NCI-H2029 treated with DMSO at 0.1 percent for 48 hours (cell line): ENCODE measurements around the gene ZNF653.
A peak's percentile ranks its signal among the peaks of the same experiment; 100 is the strongest.

ENCODE experiments used
- DNase-seq: peaks from one replicate; lab custom pipeline; 2025; lab: John Stamatoyannopoulos, UW

ZNF653 gene, protein sequence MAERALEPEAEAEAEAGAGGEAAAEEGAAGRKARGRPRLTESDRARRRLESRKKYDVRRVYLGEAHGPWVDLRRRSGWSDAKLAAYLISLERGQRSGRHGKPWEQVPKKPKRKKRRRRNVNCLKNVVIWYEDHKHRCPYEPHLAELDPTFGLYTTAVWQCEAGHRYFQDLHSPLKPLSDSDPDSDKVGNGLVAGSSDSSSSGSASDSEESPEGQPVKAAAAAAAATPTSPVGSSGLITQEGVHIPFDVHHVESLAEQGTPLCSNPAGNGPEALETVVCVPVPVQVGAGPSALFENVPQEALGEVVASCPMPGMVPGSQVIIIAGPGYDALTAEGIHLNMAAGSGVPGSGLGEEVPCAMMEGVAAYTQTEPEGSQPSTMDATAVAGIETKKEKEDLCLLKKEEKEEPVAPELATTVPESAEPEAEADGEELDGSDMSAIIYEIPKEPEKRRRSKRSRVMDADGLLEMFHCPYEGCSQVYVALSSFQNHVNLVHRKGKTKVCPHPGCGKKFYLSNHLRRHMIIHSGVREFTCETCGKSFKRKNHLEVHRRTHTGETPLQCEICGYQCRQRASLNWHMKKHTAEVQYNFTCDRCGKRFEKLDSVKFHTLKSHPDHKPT

DNA sequence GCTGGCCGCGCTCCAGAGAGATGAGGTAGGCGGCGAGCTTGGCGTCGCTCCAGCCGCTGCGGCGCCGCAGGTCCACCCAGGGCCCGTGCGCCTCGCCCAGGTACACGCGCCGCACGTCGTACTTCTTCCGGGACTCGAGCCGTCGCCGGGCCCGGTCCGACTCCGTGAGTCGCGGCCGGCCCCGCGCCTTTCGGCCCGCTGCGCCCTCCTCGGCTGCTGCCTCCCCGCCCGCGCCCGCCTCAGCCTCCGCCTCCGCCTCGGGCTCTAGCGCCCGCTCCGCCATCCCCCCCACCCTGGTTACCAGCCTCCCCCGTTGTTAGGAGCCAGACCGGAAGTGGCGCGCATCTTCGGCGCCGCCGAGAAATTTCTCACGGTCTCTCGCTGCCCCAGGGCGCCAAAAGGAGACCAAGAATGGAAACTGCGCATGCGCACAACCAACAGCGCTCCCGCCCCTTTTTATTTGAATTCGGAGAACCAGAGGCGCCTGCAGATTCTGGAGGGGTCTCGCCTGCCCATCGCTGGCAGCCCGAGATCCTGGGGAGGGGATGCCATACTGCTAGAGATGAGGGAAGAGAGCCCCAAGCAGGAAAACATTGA, at the start of gene ZNF653:
Gene ZNF653 (minus strand): TSS at position 336 of the 597 bp plus-strand sequence. CDS start 53 bp downstream, at position 283.
- peak; percentile 83 for DNase-seq

DNA sequence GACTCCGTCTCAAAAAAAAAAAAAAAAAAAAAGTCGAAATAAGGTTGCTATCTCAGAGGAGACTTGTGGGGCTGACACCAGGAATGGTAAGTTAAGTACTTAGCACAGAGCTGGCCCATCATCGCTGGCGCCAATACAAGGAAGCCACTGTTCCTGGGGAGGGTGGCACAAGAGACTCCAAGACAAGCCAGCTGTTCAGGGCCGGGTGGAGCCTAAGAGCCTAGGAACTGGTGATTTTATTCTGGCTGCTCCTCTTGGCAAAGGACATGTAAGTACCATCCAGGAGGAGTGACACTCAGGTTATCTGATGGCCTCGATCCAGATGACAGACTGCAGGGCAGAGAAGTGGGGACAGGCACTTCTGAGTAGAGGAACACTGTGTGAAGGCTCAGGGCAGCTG, 49.6 kb upstream of the ZNF653 start:
- DNase-seq: peak; percentile 28

DNA sequence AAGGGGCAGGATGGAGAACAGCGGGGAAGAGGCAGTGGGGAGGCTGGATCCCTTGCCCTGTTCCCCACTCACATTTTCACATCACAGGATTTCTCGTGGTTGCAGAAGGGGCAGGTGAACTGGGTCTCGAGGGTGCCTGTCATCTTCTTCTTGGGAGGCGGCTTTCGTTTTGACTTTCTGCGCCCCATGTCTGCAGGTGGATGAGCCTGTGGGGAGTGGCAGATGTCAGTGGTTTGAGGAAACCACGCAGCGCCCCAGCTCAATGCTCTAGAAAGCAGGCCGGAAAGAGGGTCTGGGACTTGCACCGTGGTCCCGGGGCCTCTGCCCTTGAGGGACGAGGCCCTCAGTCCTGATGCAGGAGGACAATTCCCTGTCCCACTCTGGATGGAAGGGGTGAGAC, 48.5 kb upstream of the ZNF653 start:
- DNase-seq: no peak

DNA sequence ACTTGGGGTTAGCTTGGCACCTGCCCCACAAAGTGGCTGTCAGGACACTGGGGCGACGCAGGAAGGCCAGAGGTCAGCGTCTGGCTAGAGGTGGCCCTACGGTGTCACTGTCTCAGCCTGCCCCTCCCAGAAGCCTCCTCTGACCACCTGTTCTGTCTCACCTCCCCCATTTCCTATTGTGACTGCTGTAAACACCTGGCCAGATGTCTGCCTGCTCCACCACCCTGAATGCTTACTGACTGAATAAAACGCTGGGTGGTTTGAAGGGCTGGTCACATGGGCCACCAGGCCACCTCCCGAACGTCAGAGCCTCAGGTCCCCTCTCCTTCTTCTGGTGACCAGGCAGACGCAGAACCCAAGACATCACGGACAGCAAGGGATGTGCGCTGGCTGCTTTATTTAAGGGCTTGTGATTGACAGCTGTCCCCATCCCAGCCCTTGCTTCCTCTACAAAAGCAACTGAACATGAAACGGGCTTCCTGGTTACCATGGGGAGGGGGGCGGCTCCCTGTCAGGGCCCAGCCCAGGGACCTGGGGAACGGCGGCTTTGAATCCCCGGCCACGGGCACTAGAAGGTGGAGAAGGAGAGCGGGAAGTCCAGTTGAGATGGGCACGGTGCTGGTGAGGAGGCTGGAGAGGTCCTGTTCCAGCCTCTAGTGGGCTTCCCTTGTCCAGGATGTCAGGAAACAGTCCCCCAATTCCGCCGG, 47.2 kb upstream of the ZNF653 start:
- DNase-seq: no peak

DNA sequence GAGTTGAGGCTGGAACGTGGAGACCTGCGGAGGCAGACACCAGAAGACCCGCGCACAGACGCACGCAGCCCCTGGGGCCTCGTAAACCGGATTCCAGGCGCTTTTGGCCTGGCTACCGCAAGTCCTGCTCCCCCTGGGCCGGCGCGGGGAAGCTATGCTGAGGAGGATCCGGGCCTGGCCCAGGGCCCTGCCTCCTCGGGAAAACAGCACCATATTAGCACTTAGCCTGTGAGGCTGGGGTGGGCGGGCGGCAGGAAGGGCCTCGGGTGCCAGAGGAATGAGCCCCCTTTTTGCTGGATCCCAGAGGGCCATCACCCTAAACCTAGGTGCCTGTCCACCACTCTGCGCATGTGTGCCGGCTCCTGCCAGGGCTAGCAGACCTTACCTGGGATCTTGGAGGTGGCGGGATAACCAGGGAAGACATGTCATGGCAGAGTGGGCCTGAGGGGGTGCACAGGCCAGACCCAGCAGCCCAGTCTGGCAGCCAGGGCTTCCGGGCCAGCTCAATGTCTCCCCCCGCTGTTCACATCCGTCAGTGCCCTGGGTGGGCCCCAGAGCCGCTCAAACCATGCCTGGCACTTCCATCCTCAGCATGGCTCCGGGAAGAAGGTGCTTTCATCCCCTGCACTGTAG, 46.1 kb upstream of the ZNF653 start:
- no peak for DNase-seq

DNA sequence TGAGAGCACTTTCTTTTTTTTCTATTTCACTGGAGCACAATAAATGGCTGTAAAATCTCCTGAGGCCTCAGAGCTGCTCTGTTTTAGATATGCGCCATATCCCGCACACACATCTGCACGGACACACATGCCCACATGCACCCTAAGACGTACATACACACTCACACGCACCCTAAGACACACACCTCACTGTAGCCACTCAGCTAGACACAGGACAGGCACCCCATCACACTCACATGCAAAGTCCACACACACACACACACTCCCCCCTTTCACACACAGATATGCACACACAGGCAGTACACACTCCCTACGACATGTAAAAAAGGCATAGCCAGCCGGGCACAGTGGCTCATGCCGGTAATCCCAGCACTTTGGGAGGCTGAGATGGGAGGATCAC, 44.6 kb upstream of the ZNF653 start:
- no peak for DNase-seq

DNA sequence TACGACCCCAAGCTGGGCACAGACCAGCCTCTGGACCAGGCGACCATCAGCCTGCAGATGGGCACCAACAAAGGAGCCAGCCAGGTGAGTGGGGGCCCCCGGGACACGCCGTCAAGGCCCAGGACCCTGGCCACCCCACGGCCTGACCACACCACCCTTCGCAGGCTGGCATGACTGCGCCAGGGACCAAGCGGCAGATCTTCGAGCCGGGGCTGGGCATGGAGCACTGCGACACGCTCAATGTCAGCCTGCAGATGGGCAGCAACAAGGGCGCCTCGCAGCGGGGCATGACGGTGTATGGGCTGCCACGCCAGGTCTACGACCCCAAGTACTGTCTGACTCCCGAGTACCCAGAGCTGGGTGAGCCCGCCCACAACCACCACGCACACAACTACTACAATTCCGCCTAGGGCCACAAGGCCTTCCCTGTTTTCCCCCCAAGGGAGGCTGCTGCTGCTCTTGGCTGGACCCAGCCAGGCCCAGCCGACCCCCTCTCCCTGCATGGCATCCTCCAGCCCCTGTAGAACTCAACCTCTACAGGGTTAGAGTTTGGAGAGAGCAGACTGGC, 43.8 kb upstream of the ZNF653 start:
- no peak for DNase-seq

DNA sequence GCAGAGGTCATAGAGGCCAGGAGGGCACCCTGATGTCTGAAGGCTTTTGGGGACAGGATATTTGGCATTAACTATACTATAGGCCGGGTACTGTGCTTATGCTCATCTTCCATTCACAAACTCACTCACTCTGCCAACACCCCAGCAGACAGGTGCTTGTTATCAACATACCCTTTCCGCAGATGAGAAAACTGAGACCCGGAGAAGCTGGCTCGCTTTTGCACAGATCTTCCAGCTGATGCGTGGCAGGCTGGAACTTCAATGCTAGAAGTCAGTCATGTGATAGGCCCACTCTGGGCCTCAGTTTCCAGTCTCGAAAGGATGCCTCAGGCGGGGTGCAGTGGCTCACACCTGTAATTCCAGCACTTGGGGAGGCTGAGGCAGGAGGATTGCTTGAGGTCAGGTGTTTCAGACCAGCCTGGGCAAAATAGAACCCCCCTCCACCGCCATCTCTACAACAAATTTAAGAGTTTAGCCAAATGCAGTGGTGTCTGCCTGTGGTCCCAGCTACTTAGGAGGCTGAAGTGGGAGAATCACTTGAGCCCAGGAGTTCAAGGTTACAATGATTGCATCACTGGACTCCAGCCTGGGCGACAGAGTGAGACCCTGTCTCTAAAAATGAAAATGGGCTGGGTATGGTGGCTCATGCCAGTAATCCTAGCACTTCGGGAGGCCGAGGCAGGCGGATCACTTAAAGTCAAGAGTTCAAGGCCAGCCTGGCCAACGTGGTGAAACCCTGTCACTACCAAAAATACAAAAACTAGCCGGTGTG, 42.5 kb upstream of the ZNF653 start:
- no peak for DNase-seq

DNA sequence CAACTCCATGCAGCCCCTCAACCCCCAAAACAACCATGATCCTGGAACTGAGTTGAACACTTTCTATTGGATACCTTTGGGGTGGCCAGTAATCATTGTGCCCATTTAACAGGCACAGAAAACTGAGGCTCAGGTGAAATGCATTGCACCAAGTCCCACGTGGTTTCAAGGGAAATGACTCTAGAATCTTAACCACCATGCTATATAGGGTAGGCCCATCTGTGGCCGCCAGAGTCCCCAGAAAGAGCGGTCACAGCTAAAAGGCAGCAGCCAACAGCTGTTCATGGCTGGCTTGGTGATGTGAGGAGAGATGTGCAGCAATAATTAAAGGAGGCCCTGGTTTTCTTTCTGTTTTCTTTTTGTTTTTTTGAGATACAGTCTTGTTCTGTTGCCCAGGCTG, 35.6 kb upstream of the ZNF653 start:
- no peak for DNase-seq

DNA sequence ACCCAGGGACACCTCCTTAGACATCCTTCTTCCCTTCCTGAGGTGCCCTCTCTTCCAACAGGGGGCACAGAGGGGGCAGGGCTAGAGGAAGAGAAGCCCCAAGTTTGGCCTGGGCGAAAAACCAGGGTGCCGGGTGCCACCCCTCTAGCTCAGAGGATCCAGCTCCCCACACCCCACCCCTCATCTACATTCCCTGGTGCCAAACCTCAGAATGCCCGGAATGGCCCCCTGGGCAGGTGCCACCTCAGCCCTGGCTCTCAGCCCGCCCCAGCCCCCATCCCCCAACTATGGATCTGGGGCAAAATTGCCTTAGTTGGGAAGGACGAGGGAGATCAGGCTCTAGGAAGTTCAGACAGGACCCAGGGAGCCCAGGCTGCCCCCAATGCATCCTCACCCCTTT, 35.0 kb upstream of the ZNF653 start:
- DNase-seq: no peak

DNA sequence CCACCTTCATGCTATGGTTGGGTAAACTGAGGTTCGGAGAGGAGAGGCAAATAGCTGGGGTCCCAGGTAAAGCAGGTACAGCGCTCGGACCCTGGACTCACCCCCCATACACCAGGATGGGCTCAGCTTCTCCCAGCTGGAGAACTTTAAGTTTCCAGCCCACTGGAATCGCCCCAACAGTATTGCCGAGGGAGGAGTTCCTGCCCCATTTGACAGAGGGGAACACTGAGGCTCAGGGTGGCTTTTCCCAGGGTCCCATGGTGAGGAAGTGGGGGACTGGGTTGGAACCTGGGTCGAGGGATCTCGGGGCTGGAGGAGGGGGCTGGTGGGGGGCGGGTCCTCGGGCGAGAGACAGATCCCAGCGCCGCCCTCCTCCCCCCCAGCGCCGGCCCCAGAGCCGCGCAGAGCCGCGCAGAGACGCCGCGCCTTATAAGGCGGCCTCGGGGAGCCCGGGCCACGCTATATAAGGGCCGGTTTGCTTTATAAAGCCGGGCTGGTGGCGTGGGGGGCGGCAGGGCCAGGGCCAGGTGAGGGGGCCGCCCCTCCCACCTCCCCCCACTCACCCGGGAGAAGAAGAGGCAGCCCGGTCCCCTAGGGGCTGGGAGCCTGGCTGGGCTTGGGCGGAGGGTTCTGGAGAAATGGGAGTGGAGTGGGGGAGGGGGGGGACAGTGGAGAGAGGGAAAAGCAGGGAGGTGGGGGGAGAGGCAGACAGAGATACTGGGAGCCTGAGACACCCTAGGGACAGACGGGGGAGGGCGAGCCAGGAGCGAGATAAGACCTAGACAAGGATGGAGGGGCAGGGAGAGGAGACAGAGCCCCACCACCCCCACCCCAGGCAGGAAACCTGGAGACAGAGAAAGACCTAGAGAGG, 34.1 kb upstream of the ZNF653 start:
- DNase-seq: no peak

DNA sequence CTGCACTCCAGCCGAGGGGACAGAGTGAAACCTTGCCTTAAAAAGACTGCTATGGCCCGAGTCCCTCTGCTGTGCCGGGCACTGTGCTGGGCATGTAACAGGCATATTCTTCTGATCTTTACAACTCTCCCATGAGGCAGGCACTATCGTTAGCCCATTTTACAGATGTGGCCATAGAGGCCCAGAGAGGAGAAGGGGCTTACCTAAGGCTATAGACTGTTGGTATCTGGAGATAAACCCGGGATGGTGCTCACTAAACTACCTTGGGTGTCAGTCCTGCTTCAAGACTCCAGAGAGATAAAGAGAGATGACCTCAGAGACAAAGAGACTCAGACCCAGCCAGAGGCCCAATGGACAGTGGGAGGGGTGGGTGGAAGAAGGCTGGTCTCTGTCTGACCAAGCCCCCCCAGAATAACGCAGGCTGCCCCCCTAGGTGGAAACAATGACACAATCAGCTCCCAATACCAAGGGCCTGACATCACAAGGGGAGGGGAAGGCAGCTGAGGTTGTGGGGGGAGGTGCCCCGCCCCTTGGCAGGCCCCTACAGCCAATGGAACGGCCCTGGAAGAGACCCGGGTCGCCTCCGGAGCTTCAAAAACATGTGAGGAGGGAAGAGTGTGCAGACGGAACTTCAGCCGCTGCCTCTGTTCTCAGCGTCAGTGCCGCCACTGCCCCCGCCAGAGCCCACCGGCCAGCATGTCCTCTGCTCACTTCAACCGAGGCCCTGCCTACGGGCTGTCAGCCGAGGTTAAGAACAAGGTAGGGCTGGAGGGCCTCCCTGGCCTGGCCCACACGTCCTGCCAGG, 32.8 kb upstream of the ZNF653 start, which contains the start of gene CNN1:
Gene CNN1 (plus strand): TSS at position 620 of the 805 bp plus-strand sequence. CDS start 77 bp downstream, at position 697.
- DNase-seq: no peak

DNA sequence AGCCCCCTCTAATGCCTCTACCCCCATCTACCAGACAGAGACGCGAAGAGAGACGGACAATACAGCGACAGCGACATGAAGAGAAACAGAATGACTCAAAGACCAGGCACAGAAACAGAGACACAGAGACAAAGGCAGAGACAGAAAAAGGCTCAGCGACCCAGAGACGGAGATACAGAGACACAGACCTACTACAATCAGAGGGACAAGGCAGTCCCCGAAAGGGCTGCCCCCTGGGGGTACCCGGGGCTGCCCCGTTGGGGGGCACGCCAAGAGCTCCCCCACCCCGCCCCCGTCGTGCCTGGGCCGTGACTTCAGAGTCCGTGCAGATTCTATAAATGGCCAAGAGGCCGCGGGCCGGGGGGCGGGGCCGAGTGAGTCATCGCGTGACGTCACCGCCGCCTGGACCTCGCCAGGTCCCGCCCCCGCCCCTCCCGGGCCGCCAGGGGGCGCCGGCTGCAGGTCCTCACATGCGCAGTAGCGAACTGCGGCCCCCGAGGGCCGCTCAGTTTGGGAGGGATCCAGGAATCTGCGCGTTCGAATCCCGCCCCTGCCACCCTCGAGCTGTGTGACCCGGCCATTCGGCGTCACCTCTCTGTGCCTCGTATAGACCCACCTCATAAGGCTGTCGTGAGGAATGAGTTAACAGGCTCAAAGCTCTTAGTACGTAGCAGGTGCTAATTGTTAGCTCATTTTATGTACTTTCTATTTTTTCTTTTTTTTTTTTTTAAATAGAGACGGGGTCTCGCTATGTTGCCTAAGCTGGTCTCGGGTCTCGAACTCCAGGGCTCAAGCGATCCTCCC, 30.4 kb upstream of the ZNF653 start:
- DNase-seq: peak; percentile 37

DNA sequence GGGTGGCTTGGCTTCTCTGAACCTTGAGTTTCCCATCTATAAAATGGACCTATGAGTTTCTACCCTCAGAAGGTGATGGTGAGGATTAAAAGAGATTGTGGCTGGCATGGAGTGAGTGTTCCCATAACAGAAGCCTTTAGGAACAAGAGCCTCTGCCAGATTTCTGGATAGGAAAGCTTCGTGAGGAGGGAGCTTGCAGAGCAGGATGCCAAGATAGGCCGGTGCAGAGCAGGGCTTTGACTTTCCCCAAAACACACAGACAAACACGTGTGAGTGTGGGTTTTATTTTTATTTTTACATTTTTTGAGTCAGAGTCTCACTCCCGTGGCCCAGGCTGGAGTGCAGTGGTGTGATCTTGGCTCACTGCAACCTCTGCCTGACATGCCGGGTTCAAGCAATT, 29.3 kb upstream of the ZNF653 start:
- no peak for DNase-seq

DNA sequence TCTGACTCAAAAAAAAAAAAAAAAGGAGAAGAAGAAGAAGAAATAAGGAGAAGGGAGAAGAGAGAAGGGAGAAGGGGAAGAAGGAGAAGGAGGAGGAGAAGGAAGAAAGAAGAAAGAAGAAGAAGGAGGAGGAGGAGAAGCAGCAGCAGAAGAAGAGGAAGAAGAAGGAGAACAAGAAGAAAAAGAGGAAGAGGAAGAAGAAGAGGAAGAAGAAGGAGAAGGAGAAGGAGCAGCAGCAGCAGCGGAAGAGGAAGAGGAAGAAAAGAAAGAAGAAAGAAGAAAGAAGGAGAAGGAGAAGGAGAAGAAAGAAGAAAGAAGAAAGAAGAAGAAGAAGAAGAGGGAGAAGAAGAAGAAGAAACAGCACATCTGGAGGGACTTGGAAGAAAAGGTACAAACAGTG, 28.9 kb upstream of the ZNF653 start:
- DNase-seq: no peak

DNA sequence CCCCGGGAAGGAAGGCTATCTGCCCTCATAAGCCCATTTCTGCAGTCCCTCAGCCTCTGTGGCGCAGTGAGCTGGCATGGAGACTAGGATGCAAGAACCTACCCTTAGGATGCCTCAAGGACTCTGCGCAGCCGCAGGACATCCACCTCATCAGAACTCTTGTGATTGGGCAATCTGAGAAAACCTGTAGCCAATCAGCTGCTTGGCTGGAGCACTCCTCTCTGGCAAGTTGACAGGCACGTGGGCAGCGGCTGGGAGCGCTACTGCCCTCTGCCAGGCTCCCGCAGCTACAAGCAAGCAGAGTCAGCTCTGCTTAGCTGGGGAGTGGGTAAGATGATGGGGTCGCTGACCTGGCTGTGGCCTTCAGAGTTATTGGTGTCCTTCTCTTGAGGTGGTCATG, 24.8 kb upstream of the ZNF653 start:
- DNase-seq: peak; percentile 86

DNA sequence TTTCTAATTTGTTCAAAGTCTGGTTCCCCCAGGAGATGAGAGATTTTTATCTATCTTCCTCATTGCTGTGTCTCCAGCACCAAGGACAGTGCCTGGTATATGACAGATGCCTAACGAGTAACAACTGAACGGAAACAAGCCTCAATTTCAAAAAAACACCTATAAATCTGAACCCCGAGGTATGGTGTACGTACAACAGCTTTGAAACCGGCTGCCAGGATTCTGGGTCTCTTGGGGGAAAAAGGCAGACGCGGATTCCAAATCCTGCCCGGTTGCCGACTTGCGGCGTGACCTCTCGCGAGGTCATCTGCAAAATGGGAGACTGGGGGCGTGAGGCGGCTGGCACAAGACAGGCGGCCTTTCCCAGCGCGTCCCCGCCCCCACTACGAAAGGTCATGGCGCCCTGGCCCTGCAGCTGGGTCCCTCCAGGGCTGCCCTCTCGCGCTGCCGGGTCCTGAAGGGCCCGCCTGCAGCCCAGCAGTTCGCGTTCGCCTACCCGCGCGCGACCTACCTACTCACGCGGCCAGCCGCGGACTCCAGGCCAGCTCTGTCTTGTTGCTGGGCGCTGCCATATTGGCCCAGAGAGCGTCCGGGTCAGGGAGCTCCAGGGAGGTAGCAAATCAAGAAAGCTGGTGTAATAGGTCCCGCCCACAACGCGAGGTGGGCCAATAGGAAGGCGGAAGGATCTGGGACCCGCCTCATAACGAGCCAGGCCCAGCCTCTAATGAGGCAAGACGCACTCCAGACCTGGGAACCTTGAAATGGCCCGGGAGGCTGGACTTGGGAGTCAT, 23.1 kb upstream of the ZNF653 start, which contains the start of gene ECSIT:
Gene ECSIT (minus strand): TSS at position 584 of the 791 bp plus-strand sequence. CDS start 9,964 bp downstream, outside the sequence.
- peak; percentile 93 for DNase-seq
